GM12878 (cell line): ENCODE measurements around the gene BTBD9. TPM values are rescaled to one million over a fixed set of nuclear protein-coding genes. Genes with fewer than 3 reads are reported as not detected.

Source experiments
- BRCA1 ChIP-seq: IDR thresholded peaks from 2 replicates; pipeline ENCODE4 v1.6.1; 2011; ENCODE audit warnings: low read depth, low read length, improper control_type of control experiment
- CBFB ChIP-seq: IDR thresholded peaks from 2 replicates; pipeline ENCODE4 v1.6.1; 2016; ENCODE audit warnings: antibody characterized with exemption, low read depth
- CHD2 ChIP-seq: IDR thresholded peaks from 2 replicates; pipeline ENCODE4 v1.6.1; 2011; ENCODE audit warnings: low read depth, low read length, improper control_type of control experiment, borderline replicate concordance
- CTCF ChIP-seq, 3 experiments: IDR thresholded peaks in 2 of 3; conservative IDR thresholded peaks in 1 of 3; 2 replicates each; pipeline ENCODE4 v1.5.1; 2011; ENCODE audit warnings: low read depth in 3 of 3, low read length in 3 of 3, mild to moderate bottlenecking in 3 of 3, control low read depth in 2 of 3, moderate library complexity in 2 of 3, inconsistent platforms in 1 of 3, mixed read lengths in 1 of 3; ENCODE audit not compliant: control insufficient read depth in 2 of 3, insufficient read depth in 1 of 3; ENCODE audit errors: extremely low read depth in 1 of 3
- E2F4 ChIP-seq: IDR thresholded peaks from 2 replicates; pipeline ENCODE4 v1.6.1; 2012; ENCODE audit warnings: low read depth, low read length, improper control_type of control experiment
- FOXM1 ChIP-seq: IDR thresholded peaks from 2 replicates; pipeline ENCODE4 v1.6.1; 2012; ENCODE audit warnings: low read depth, mild to moderate bottlenecking, inconsistent platforms, low read length, moderate library complexity
- HSF1 ChIP-seq: fragments of 150-350 bp; IDR thresholded peaks from 2 replicates; pipeline ENCODE4 v1.6.1; 2014; ENCODE audit warnings: mild to moderate bottlenecking, low read depth, low read length
- IKZF2 ChIP-seq, 2 experiments: fragments of 450-650 bp; IDR thresholded peaks; 2 replicates each; pipeline ENCODE4 v1.6.1; 2017; ENCODE audit warnings: mild to moderate bottlenecking in 2 of 2, moderate library complexity in 2 of 2
- NFXL1 ChIP-seq: fragments of 450-650 bp; IDR thresholded peaks from 2 replicates; pipeline ENCODE4 v1.6.1; 2017; ENCODE audit warnings: antibody characterized with exemption, mild to moderate bottlenecking, borderline replicate concordance
- NR2C1 ChIP-seq: fragments of 450-650 bp; IDR thresholded peaks from 2 replicates; pipeline ENCODE4 v1.6.1; 2017; ENCODE audit warnings: antibody characterized with exemption, mild to moderate bottlenecking, moderate library complexity
- PKNOX1 ChIP-seq: fragments of 450-650 bp; IDR thresholded peaks from 2 replicates; pipeline ENCODE4 v1.6.1; 2016; ENCODE audit warnings: mild to moderate bottlenecking
- SMAD5 ChIP-seq: IDR thresholded peaks from 2 replicates; pipeline ENCODE4 v1.6.1; 2016; ENCODE audit warnings: antibody characterized with exemption, low read depth
- SUPT20H ChIP-seq: IDR thresholded peaks from 2 replicates; pipeline ENCODE4 v1.6.1; 2011; ENCODE audit warnings: low read depth, mild to moderate bottlenecking, low read length, moderate library complexity, borderline replicate concordance; ENCODE audit not compliant: control insufficient read depth
- USF1 ChIP-seq: IDR thresholded peaks from 2 replicates; pipeline ENCODE4 v1.6.1; 2011; ENCODE audit warnings: borderline replicate concordance, low read depth, mild to moderate bottlenecking, moderate library complexity, mixed read lengths, low read length; ENCODE audit not compliant: insufficient read depth; ENCODE audit errors: extremely low read length
- WRNIP1 ChIP-seq: IDR thresholded peaks from 2 replicates; pipeline ENCODE4 v1.6.1; 2011; ENCODE audit warnings: low read depth, low read length, improper control_type of control experiment, borderline replicate concordance
- ZNF687 ChIP-seq: fragments of 450-650 bp; IDR thresholded peaks from 2 replicates; pipeline ENCODE4 v1.6.1; 2017; ENCODE audit warnings: mild to moderate bottlenecking, moderate library complexity
- ZSCAN29 ChIP-seq: fragments of 450-650 bp; IDR thresholded peaks from 2 replicates; pipeline ENCODE4 v1.6.1; 2017; ENCODE audit warnings: mild to moderate bottlenecking, moderate library complexity
- ZZZ3 ChIP-seq: IDR thresholded peaks from 2 replicates; pipeline ENCODE4 v1.6.1; 2011; ENCODE audit warnings: low read depth; ENCODE audit not compliant: control insufficient read depth, insufficient read length
- polyA plus RNA-seq, 11 experiments: library from polyadenylated mRNA; depleted of rRNA in 4 of 11; unstranded in 6 of 11; stranded (reverse) in 5 of 11; fragments of >200 nt; fragmentation: Nextera tagmentation in 4 of 11; fragmentation: Illumina TruSeq in 1 of 11; extraction: Ambion mirVana in 4 of 11; extraction: Trizol in 1 of 11; gene quantifications; 1 replicate in 1 of 11; 2 replicates in 10 of 11; pipeline versions ENCODE4 v1.2.1 to v1.2.3, GENCODE V29; 2011 to 2016; ENCODE audit warnings: inconsistent platforms in 2 of 11, missing spikeins in 2 of 11, low read depth in 1 of 11
- total RNA-seq, 4 experiments: library from RNA; depleted of rRNA in 3 of 4; stranded (reverse); fragments of >200 nt in 3 of 4; fragmentation: Illumina TruSeq in 1 of 4; extraction: Trizol in 1 of 4; gene quantifications; 2 replicates each; pipeline versions ENCODE4 v1.2.1 to v1.2.3, GENCODE V29; 2013 to 2021

The BTBD9 gene
- total and polyA plus RNA-seq, 10 of the 15 experiments (the other 5 are each of a cell fraction or from before 2014, with no cell fraction given): 0.22 to 8.6 (median 4.6) TPM

GRCh38 chr6:38639498-38640215 is at the start of gene BTBD9 (continued):
- TF ChIP-seq SUPT20H (no peak), ZSCAN29 (no peak), NFXL1 (peak; percentile 73; the same call in 1 of the 2 replicates), ZNF687 (peak; percentile 64; the same call in 1 of the 2 replicates), CHD2 (no peak), E2F4 (no peak), FOXM1 (no peak), WRNIP1 (no peak), CTCF (IDR thresholded peaks at IDR 0.05 in 2 of 3, conservative IDR thresholded peaks at IDR 0.05 in 1 of 3; ENCODE audit: control insufficient read depth in 2 of 3, extremely low read depth in 1 of 3, insufficient read depth in 1 of 3, low read depth in 3 of 3, low read length in 3 of 3) (no peak), CBFB (no peak; the same call in 1 of the 2 replicates), USF1 (no peak), SMAD5 (no peak), NR2C1 (0 out of 2 replicates have a peak, but pooled peaks have one; percentile 26), IKZF2 (IDR thresholded peaks at IDR 0.05) (no peak), ZZZ3 (no peak), PKNOX1 (peak; percentile 69; the same call in 1 of the 2 replicates), HSF1 (0 out of 2 replicates have a peak, but pooled peaks have one; percentile 13), BRCA1 (no peak)
